B cell (primary cell): ENCODE measurements around the gene LGALS7. TPM values are rescaled to one million over a fixed set of nuclear protein-coding genes. Genes with fewer than 3 reads are reported as not detected.

Experiments
- ATAC-seq: fragments of 200-7000 bp; cut with Tn5 transposase; one replicate; pipeline ENCODE4 v1.10.0; 2021; ENCODE audit warnings: low read depth, mild to moderate bottlenecking, moderate number of reproducible peaks, moderate library complexity
- CTCF ChIA-PET: fragments of 350-600 bp; sonication (Branson Sonifier 250); formaldehyde crosslinking; loops from one replicate; lab custom pipeline; 2021; ENCODE audit warnings: antibody characterized with exemption, inconsistent platforms; lab: Charles Lee
- POLR2A ChIA-PET: fragments of 350-600 bp; sonication (Branson Sonifier 250); formaldehyde crosslinking; loops from one replicate; lab custom pipeline; 2021; ENCODE audit warnings: antibody characterized with exemption; lab: Charles Lee
- DNase-seq: peaks from one replicate; pipeline ENCODE4 v3.0.0; 2013
- H2AFZ ChIP-seq: 2 replicates; pipeline ENCODE4 v1.6.1; 2012; ENCODE audit warnings: mild to moderate bottlenecking, low read depth, low read length; ENCODE audit not compliant: insufficient read depth, poor library complexity, severe bottlenecking
- H3K27ac ChIP-seq, 2 donors: 1 replicate in 1 of 2; 2 replicates in 1 of 2; pipeline ENCODE4 v1.5.1; 2012 to 2013; ENCODE audit warnings: low read length in 2 of 2, mild to moderate bottlenecking in 2 of 2, moderate library complexity in 1 of 2
- H3K27me3 ChIP-seq, 4 experiments: fragments of 200-600 bp in 1 of 4; sonication (generic) in 1 of 4; replicated peaks in 1 of 4; 1 replicate in 2 of 4; 2 replicates in 2 of 4; pipeline versions ENCODE4 v1.6.1 to v1.7.0; 2013 to 2016; ENCODE audit warnings: low read length in 3 of 4, mild to moderate bottlenecking in 2 of 4, mixed read lengths in 1 of 4, moderate library complexity in 1 of 4; ENCODE audit not compliant: insufficient read depth in 4 of 4, control insufficient read depth in 3 of 4; ENCODE audit errors: control extremely low read depth in 1 of 4
- H3K36me3 ChIP-seq, 2 experiments: replicated peaks in 1 of 2; 1 replicate in 1 of 2; 2 replicates in 1 of 2; pipeline versions ENCODE4 v1.6.1 to v1.7.1; 2013; ENCODE audit warnings: low read length in 1 of 2; ENCODE audit not compliant: insufficient read depth in 2 of 2, control insufficient read depth in 1 of 2; ENCODE audit errors: control extremely low read depth in 1 of 2, extremely low read depth in 1 of 2
- H3K4me1 ChIP-seq, 2 donors: fragments of 200-600 bp in 1 of 2; sonication (generic) in 1 of 2; 1 replicate in 1 of 2; 2 replicates in 1 of 2; pipeline versions ENCODE4 v1.5.1 to v1.6.1; 2013 to 2017; ENCODE audit warnings: low read length in 2 of 2; ENCODE audit not compliant: control insufficient read depth in 2 of 2, insufficient read depth in 2 of 2
- H3K4me2 ChIP-seq: replicated peaks from 2 replicates; pipeline ENCODE3; 2012; ENCODE audit warnings: mild to moderate bottlenecking, low read depth, low read length; ENCODE audit not compliant: poor library complexity, severe bottlenecking
- H3K4me3 ChIP-seq, 5 experiments: fragments of 200-600 bp in 1 of 5; sonication (generic) in 1 of 5; 1 replicate in 3 of 5; 2 replicates in 2 of 5; pipeline versions ENCODE4 v1.5.1 to v1.7.0; 2011 to 2016; ENCODE audit warnings: low read length in 4 of 5, mild to moderate bottlenecking in 4 of 5, low read depth in 2 of 5, control low read depth in 1 of 5, moderate library complexity in 1 of 5; ENCODE audit not compliant: insufficient read depth in 1 of 5; ENCODE audit errors: control extremely low read depth in 1 of 5, extremely low read depth in 1 of 5
- H3K79me2 ChIP-seq: fragments of 200-600 bp; sonication (generic); one replicate; pipeline ENCODE4 v1.6.0; 2016; ENCODE audit warnings: low read length; ENCODE audit not compliant: control insufficient read depth, insufficient read depth
- H3K9ac ChIP-seq: fragments of 200-600 bp; sonication (generic); 2 replicates; pipeline ENCODE4 v1.6.1; 2017; ENCODE audit warnings: mild to moderate bottlenecking, low read length, moderate library complexity
- H3K9me3 ChIP-seq, 3 donors: one replicate each; pipeline versions ENCODE4 v1.6.1 to v1.7.1; 2013; ENCODE audit warnings: low read length in 2 of 3; ENCODE audit not compliant: control insufficient read depth in 2 of 3, insufficient read depth in 1 of 3; ENCODE audit errors: control extremely low read depth in 1 of 3
- H4K20me1 ChIP-seq: 2 replicates; pipeline ENCODE4 v1.6.0; 2012; ENCODE audit warnings: mild to moderate bottlenecking, low read length; ENCODE audit not compliant: insufficient read depth, control insufficient read depth, poor library complexity, severe bottlenecking
- H3K27ac Mint-ChIP-seq: one replicate; pipeline ENCODE4 v1.8.0; 2021; ENCODE audit warnings: mixed read lengths
- H3K27me3 Mint-ChIP-seq: one replicate; pipeline ENCODE4 v1.8.0; 2021; ENCODE audit warnings: mixed read lengths
- H3K4me1 Mint-ChIP-seq: one replicate; pipeline ENCODE4 v1.8.0; 2021; ENCODE audit warnings: mixed read lengths
- H3K4me3 Mint-ChIP-seq: one replicate; pipeline ENCODE4 v1.8.0; 2021; ENCODE audit warnings: mixed read lengths
- H3K9me3 Mint-ChIP-seq: one replicate; pipeline ENCODE4 v1.8.0; 2022; ENCODE audit warnings: mixed read lengths; ENCODE audit not compliant: insufficient read depth
- EZH2 ChIP-seq: IDR thresholded peaks from 2 replicates; pipeline ENCODE4 v1.6.1; 2012; ENCODE audit warnings: borderline replicate concordance, low read depth, mild to moderate bottlenecking, moderate library complexity, low read length; ENCODE audit not compliant: insufficient read depth, poor library complexity, severe bottlenecking
- WGBS: methylation state at CpG from one replicate; pipeline ENCODE4 v1.1.5; 2013; ENCODE audit warnings: missing lambda C conversion rate; ENCODE audit not compliant: insufficient coverage; 5-methylcytosine and 5-hydroxymethylcytosine counted together
- intact Hi-C: fragments of 100-400 bp; cut with micrococcal nuclease; formaldehyde crosslinking; loops from one replicate; pipeline ENCODE4 v1.10.0; 2022
- polyA plus RNA-seq: library from polyadenylated mRNA; depleted of rRNA; stranded (reverse); fragments of >200 nt; gene quantifications from 2 replicates; pipeline ENCODE4 v1.2.3, GENCODE V29; 2012
- total RNA-seq, 2 donors: library from RNA; stranded (reverse); fragments of 120-200 nt in 1 of 2; gene quantifications; 1 replicate in 1 of 2; 2 replicates in 1 of 2; pipeline versions ENCODE4 v1.2.3 to v1.2.4, GENCODE V29; 2013 to 2022
- TF ChIP-seq, protein P1 (sequence below): fragments of 200-600 bp; IDR thresholded peaks from one replicate; pipeline ENCODE4 v1.8.0; 2022; ENCODE audit warnings: antibody characterized with exemption, mild to moderate bottlenecking

LGALS7 gene
- total and polyA plus RNA-seq, 2 donors (not counting 1 experiment from before 2014, with no cell fraction given) = not detected

DNA sequence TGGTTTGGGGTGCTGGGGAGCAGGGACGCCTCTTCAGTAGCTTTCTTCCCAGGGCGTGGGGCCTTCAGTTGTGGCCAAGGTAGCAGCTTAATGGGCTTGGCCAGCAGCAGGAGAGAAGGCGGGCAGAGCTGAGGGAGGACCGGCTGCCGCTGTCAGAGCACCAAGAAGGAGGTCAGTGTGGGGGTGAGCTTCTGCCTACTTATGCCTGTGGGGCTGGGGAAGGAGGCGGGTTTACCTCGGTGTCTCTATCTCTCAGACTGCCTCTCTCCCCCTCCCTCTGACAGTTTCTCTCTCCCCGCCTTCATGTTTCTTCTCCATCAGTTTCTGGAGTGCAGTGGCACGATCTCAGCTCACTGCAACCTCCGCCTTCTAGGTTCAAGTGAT, 29.0 kb downstream of the LGALS7 start, which contains the start of gene CAPN12:
TSS of gene CAPN12 (minus strand) at position 177 of the 384 bp plus-strand sequence. CDS start 309 bp downstream, outside the sequence.
- CTCF ChIA-PET = no interaction called here
- Histone ChIP-seq H3K9me3 (no peaks in the 10 kb centered on the region), H3K4me2 (no peak within 1 kb of the TSS), H3K36me3 (no peaks in the 10 kb centered on the region), H3K4me1 (peaks cover 0 to 8% of the 10 kb centered on the region in 2 donors), H4K20me1 (no peaks in the 10 kb centered on the region), H3K27me3 (no peaks in the 10 kb centered on the region), H3K4me3 (no peak within 1 kb of the TSS), H3K79me2 (no peaks in the 10 kb centered on the region), H3K27ac (no peak within 1 kb of the TSS), H3K9ac (no peak within 1 kb of the TSS), H2AFZ (no peak within 1 kb of the TSS)
- Mint-ChIP-seq H3K9me3 (no peaks in the 10 kb centered on the region), H3K27ac (no peak within 1 kb of the TSS), H3K4me3 (no peak within 1 kb of the TSS), H3K4me1 (peaks cover 4% of the 10 kb centered on the region), H3K27me3 (no peaks in the 10 kb centered on the region)
- DNase-seq = no peak
- ATAC-seq = no peak
- WGBS = 91% methylated on average over 2 of the region's 10 CpGs
- no peak for TF ChIP-seq EZH2
- TF ChIP-seq, protein P1, sequence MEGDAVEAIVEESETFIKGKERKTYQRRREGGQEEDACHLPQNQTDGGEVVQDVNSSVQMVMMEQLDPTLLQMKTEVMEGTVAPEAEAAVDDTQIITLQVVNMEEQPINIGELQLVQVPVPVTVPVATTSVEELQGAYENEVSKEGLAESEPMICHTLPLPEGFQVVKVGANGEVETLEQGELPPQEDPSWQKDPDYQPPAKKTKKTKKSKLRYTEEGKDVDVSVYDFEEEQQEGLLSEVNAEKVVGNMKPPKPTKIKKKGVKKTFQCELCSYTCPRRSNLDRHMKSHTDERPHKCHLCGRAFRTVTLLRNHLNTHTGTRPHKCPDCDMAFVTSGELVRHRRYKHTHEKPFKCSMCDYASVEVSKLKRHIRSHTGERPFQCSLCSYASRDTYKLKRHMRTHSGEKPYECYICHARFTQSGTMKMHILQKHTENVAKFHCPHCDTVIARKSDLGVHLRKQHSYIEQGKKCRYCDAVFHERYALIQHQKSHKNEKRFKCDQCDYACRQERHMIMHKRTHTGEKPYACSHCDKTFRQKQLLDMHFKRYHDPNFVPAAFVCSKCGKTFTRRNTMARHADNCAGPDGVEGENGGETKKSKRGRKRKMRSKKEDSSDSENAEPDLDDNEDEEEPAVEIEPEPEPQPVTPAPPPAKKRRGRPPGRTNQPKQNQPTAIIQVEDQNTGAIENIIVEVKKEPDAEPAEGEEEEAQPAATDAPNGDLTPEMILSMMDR = no peak
- POLR2A ChIA-PET = interaction anchor here (0.7 kb wide), 1 partner anchor 296 kb away, joined by 5 read pairs; no protein-coding TSS in a partner anchor
- intact Hi-C loops = no loop called here

DNA sequence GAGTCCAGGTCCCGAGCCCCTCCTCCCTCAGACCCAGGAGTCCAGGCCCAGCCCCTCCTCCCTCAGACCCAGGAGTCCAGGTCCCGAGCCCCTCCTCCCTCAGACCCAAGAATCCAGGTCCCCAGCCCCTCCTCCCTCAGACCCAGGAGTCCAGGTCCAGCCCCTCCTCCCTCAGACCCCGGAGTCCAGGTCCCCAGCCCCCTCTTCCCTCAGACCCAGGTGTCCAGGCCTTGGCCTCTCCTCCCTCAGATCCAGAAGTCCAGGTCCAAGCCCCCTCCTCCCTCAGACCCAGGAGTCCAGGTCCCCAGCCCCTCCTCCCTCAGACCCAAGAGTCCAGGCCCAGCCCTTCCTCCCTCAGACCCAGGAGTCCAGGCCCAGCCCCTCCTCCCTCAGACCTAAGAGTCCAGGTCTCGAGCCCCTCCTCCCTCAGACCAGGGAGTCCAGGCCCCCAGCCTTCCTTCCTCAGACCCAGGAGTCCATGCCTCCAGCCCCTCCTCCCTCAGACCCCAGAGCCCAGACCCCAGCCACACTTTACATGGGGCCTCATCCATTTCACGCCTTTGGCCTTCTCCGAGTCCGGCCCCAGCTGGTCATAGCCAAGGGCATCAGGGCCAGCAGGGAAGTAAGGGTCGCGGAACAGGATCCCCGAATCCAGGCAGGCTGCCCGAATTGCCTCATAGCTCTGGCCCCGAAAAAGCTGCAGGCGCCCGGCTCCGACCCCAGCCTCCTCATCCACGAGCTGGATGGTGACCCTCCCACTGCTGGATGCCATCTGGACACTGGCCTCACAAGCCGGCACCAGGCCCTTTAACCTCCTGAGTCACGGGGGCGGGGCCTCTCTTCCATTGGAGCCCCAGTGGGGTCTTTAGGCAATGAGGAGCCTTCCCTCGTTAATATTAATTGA, 29.7 kb downstream of the LGALS7 start:
- Histone ChIP-seq H3K4me3 (no peak overlapping the region), H3K27me3 (no peaks in the 10 kb centered on the region), H3K9ac (no peak overlapping the region), H3K4me2 (no peak overlapping the region), H3K27ac (no peak overlapping the region), H3K36me3 (no peaks in the 10 kb centered on the region), H3K4me1 (peaks cover 0 to 8% of the 10 kb centered on the region in 2 donors), H3K79me2 (no peaks in the 10 kb centered on the region), H2AFZ (no peak overlapping the region), H4K20me1 (no peaks in the 10 kb centered on the region), H3K9me3 (peaks cover 0 to 2% (median 0%) of the 10 kb centered on the region in 3 donors)
- Mint-ChIP-seq H3K4me3 (no peak overlapping the region), H3K9me3 (no peaks in the 10 kb centered on the region), H3K4me1 (peaks cover 6% of the 10 kb centered on the region), H3K27me3 (no peaks in the 10 kb centered on the region), H3K27ac (no peak overlapping the region)
- intact Hi-C loops = no loop called here
- DNase-seq = no peak
- TF ChIP-seq, protein P1 = no peak
- no peak for TF ChIP-seq EZH2
- 86% methylated on average over 16 of the region's 20 CpGs for WGBS
- ATAC-seq = no peak
- CTCF ChIA-PET = no interaction called here
- POLR2A ChIA-PET = no interaction called here
